H9 (cell line): ENCODE results near the gene LRRC26. TPM values are rescaled to one million over a fixed set of nuclear protein-coding genes. Genes with fewer than 3 reads are reported as not detected.

ENCODE experiments used
- DNase-seq: peaks from one replicate; pipeline ENCODE4 v3.0.0-alpha.2; 2017
- H2AFZ ChIP-seq: one replicate; pipeline ENCODE4 v1.6.1; 2013; ENCODE audit warnings: mild to moderate bottlenecking, low read length, control low read depth, moderate library complexity
- H2AK5ac ChIP-seq: 2 replicates; pipeline ENCODE4 v1.6.1; 2013; ENCODE audit warnings: low read length, control low read depth, mixed read lengths; ENCODE audit not compliant: insufficient read length
- H2BK120ac ChIP-seq: one replicate; pipeline ENCODE4 v1.6.1; 2013; ENCODE audit warnings: low read depth, mild to moderate bottlenecking, low read length, control low read depth, inconsistent platforms; ENCODE audit not compliant: poor library complexity, severe bottlenecking
- H2BK12ac ChIP-seq: 2 replicates; pipeline ENCODE4 v1.6.1; 2013; ENCODE audit warnings: low read length, control low read depth, mixed read lengths, low read depth; ENCODE audit not compliant: insufficient read length
- H2BK15ac ChIP-seq: 2 replicates; pipeline ENCODE4 v1.6.1; 2013; ENCODE audit warnings: low read depth, low read length, control low read depth
- H2BK20ac ChIP-seq: one replicate; pipeline ENCODE4 v1.6.1; 2013; ENCODE audit warnings: low read depth, mild to moderate bottlenecking, low read length, control low read depth, inconsistent platforms; ENCODE audit not compliant: poor library complexity, severe bottlenecking
- H2BK5ac ChIP-seq: 2 replicates; pipeline ENCODE4 v1.6.1; 2013; ENCODE audit warnings: low read length, control low read depth, mixed read lengths; ENCODE audit not compliant: insufficient read length
- H3K14ac ChIP-seq: 2 replicates; pipeline ENCODE4 v1.6.1; 2013; ENCODE audit warnings: low read length, control low read depth; ENCODE audit not compliant: insufficient read depth
- H3K18ac ChIP-seq: 2 replicates; pipeline ENCODE4 v1.6.1; 2013; ENCODE audit warnings: low read depth, mild to moderate bottlenecking, mixed read lengths, low read length, control low read depth; ENCODE audit not compliant: insufficient read length
- H3K23ac ChIP-seq: 2 replicates; pipeline ENCODE4 v1.6.1; 2013; ENCODE audit warnings: low read length, control low read depth, mixed read lengths, low read depth; ENCODE audit not compliant: insufficient read length
- H3K23me2 ChIP-seq: 2 replicates; pipeline ENCODE4 v1.6.1; 2013; ENCODE audit warnings: low read depth, mild to moderate bottlenecking, mixed read lengths, low read length, control low read depth; ENCODE audit not compliant: insufficient read length, poor library complexity, severe bottlenecking
- H3K27ac ChIP-seq: 2 replicates; pipeline ENCODE4 v1.5.1; 2013; ENCODE audit warnings: low read length, control low read depth, mixed read lengths, low read depth; ENCODE audit not compliant: insufficient read length
- H3K27me3 ChIP-seq: 2 replicates; pipeline ENCODE4 v1.6.1; 2013; ENCODE audit warnings: low read length, control low read depth, inconsistent platforms; ENCODE audit not compliant: insufficient read depth
- H3K4ac ChIP-seq: 2 replicates; pipeline ENCODE4 v1.6.1; 2013; ENCODE audit warnings: low read depth, mild to moderate bottlenecking, control low read depth, inconsistent platforms, low read length, moderate library complexity
- H3K4me1 ChIP-seq: 2 replicates; pipeline ENCODE4 v1.6.1; 2013; ENCODE audit warnings: low read length, control low read depth, inconsistent platforms; ENCODE audit not compliant: insufficient read depth
- H3K4me2 ChIP-seq: 2 replicates; pipeline ENCODE4 v1.6.1; 2013; ENCODE audit warnings: low read length, control low read depth, mixed read lengths; ENCODE audit not compliant: insufficient read length, insufficient read depth
- H3K56ac ChIP-seq: 2 replicates; pipeline ENCODE4 v1.6.1; 2013; ENCODE audit warnings: low read depth, mild to moderate bottlenecking, mixed read lengths, low read length, control low read depth; ENCODE audit not compliant: insufficient read length
- H3K79me1 ChIP-seq: 2 replicates; pipeline ENCODE4 v1.6.1; 2013; ENCODE audit warnings: low read depth, mild to moderate bottlenecking, moderate library complexity, low read length, control low read depth, inconsistent platforms; ENCODE audit not compliant: insufficient read depth, poor library complexity, severe bottlenecking
- H3K79me2 ChIP-seq: 2 replicates; pipeline ENCODE4 v1.6.1; 2013; ENCODE audit warnings: low read length, control low read depth, inconsistent platforms; ENCODE audit not compliant: insufficient read depth
- H3K9ac ChIP-seq: 2 replicates; pipeline ENCODE4 v1.6.1; 2013; ENCODE audit warnings: low read length, control low read depth, mixed read lengths; ENCODE audit not compliant: insufficient read length; ENCODE audit errors: extremely low read depth
- H3K9me3 ChIP-seq: one replicate; pipeline ENCODE4 v1.6.1; 2013; ENCODE audit warnings: low read depth, low read length, inconsistent platforms; ENCODE audit not compliant: control insufficient read depth
- H3T11ph ChIP-seq: one replicate; pipeline ENCODE4 v1.6.1; 2013; ENCODE audit warnings: mild to moderate bottlenecking, low read length, control low read depth, inconsistent platforms
- H4K20me1 ChIP-seq: one replicate; pipeline ENCODE4 v1.6.1; 2013; ENCODE audit not compliant: control insufficient read depth, insufficient read length, insufficient read depth
- H4K5ac ChIP-seq: 2 replicates; pipeline ENCODE4 v1.6.1; 2013; ENCODE audit warnings: low read depth, mild to moderate bottlenecking, mixed read lengths, low read length, control low read depth; ENCODE audit not compliant: insufficient read length
- H4K8ac ChIP-seq: replicated peaks from 2 replicates; pipeline ENCODE4 v1.6.1; 2013; ENCODE audit warnings: low read length, control low read depth, mixed read lengths, low read depth; ENCODE audit not compliant: insufficient read length
- H4K91ac ChIP-seq: 2 replicates; pipeline ENCODE4 v1.6.1; 2013; ENCODE audit warnings: low read depth, mild to moderate bottlenecking, moderate library complexity, mixed read lengths, low read length, control low read depth; ENCODE audit not compliant: insufficient read length
- H3K27ac Mint-ChIP-seq, 3 experiments: 2 replicates in 2 of 3; 3 replicates in 1 of 3; pipeline ENCODE4 v1.8.0; 2020 to 2021; ENCODE audit warnings: mixed read lengths in 3 of 3, mild to moderate bottlenecking in 1 of 3, moderate library complexity in 1 of 3
- H3K27me3 Mint-ChIP-seq: 2 replicates; pipeline ENCODE4 v1.8.0; 2021; ENCODE audit warnings: low read depth, mild to moderate bottlenecking, moderate library complexity, mixed read lengths
- H3K36me3 Mint-ChIP-seq, 3 experiments: 2 replicates in 2 of 3; 3 replicates in 1 of 3; pipeline ENCODE4 v1.8.0; 2020 to 2021; ENCODE audit warnings: low read depth in 3 of 3, mixed read lengths in 3 of 3; ENCODE audit not compliant: insufficient read depth in 1 of 3
- H3K4me1 Mint-ChIP-seq, 2 experiments: 2 replicates each; pipeline ENCODE4 v1.8.0; 2020; ENCODE audit warnings: mixed read lengths in 2 of 2
- H3K4me3 Mint-ChIP-seq, 2 experiments: 2 replicates in 1 of 2; 3 replicates in 1 of 2; pipeline ENCODE4 v1.8.0; 2020 to 2021; ENCODE audit warnings: mild to moderate bottlenecking in 2 of 2, mixed read lengths in 2 of 2, moderate library complexity in 1 of 2
- H3K9me3 Mint-ChIP-seq, 2 experiments: 2 replicates in 1 of 2; 3 replicates in 1 of 2; pipeline ENCODE4 v1.8.0; 2020; ENCODE audit warnings: mild to moderate bottlenecking in 2 of 2, mixed read lengths in 2 of 2, moderate library complexity in 1 of 2
- CTCF ChIP-seq: fragments of 200-600 bp; sonication (generic); conservative IDR thresholded peaks from 3 replicates; pipeline ENCODE4 v1.8.0; 2021; ENCODE audit warnings: antibody characterized with exemption, mild to moderate bottlenecking
- WGBS: extraction: QIAGEN DNeasy Blood & Tissue Kit; methylation state at CpG from one replicate; pipeline ENCODE4 v1.1.7; 2013; ENCODE audit warnings: missing lambda C conversion rate, low lambda C conversion rate, mixed read lengths; ENCODE audit not compliant: insufficient read length; ENCODE audit errors: extremely low coverage; 5-methylcytosine and 5-hydroxymethylcytosine counted together
- total RNA-seq: library from RNA; stranded (reverse); gene quantifications from 2 replicates; pipeline ENCODE4 v1.2.1, GENCODE V29; 2021

LRRC26 gene
- total RNA-seq, 1 experiment from 2014 or later, result 0.96 TPM

GRCh38 chr9:137193771-137194170 lies 23.9 kb upstream of the LRRC26 start:
- Mint-ChIP-seq H3K4me1 (peaks cover 13 to 19% of the 10 kb centered on the region in 2 experiments), H3K27ac (no peak overlapping the region), H3K27me3 (no peaks in the 10 kb centered on the region), H3K9me3 (no peaks in the 10 kb centered on the region), H3K4me3 (no peak overlapping the region), H3K36me3 (peaks cover 5 to 15% (median 12%) of the 10 kb centered on the region in 3 experiments; a peak in 5 of 7 replicates)
- Histone ChIP-seq H3K18ac (no peak overlapping the region), H3K4ac (no peak overlapping the region), H3K23me2 (peaks cover 5% of the 10 kb centered on the region), H3K27ac (no peak overlapping the region), H3K9me3 (no peaks in the 10 kb centered on the region), H2BK12ac (no peak overlapping the region), H3K14ac (no peak overlapping the region), H3K4me2 (no peak overlapping the region), H3K4me1 (peaks cover 5% of the 10 kb centered on the region; the same call in 1 of the 2 replicates), H3K27me3 (no peaks in the 10 kb centered on the region), H3K79me1 (no peaks in the 10 kb centered on the region), H2AK5ac (no peak overlapping the region), H4K20me1 (no peaks in the 10 kb centered on the region), H3K9ac (no peak overlapping the region), H4K91ac (no peak overlapping the region), H2BK120ac (no peak overlapping the region), H4K5ac (no peak overlapping the region), H3K79me2 (0 out of 2 replicates have a peak, but pooled peaks cover 2% of the 10 kb centered on the region), H3K56ac (no peak overlapping the region), H2BK20ac (no peak overlapping the region), H3T11ph (no peak overlapping the region), H3K23ac (no peak overlapping the region), H4K8ac (no peak overlapping the region), H2BK15ac (no peak overlapping the region), H2BK5ac (no peak overlapping the region), H2AFZ (no peak overlapping the region)
- no CpG with 5 or more reads among the region's 14 CpGs for WGBS
- TF ChIP-seq CTCF, result no peak
- no peak for DNase-seq
